Skin of body (tissue), 2 donors: ENCODE measurements around the gene GLRA3. TPM values are rescaled to one million over a fixed set of nuclear protein-coding genes. Genes with fewer than 3 reads are reported as not detected.
A peak's percentile ranks its signal among the peaks of the same experiment; 100 is the strongest.
"Not testable (repeated sequence)": the region's sequence is repeated elsewhere in the genome, so short reads cannot be mapped to it uniquely, and the experiment has no call there.

Experiments used
- DNase-seq: peaks from one replicate; lab custom pipeline; 2025; lab: John Stamatoyannopoulos, UW
- total RNA-seq: library from RNA; depleted of rRNA; stranded (reverse); fragments of >200 nt; gene quantifications from one replicate; pipeline ENCODE4 v1.2.3, GENCODE V29; 2014

GLRA3 gene
- total RNA-seq, 1 donor from 2014 or later = not detected

DNA sequence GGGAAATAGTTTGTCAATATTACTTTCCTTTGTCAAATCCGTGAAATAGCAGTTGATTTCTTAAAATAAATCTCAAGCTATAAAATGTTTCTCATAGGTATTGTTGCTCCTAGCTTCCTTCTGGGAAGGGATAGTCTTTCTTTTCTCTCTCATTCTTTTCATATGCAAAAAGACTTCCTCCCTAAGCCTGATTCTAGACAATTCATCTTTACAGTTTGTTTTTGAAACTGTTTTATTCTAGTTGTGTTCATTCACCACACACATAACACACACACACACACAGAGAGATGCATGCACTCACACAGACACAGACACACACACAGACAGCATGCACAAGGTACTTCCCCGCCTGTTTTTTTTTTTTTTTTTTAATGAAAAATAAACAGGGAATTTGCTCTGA is 18.2 kb downstream of the GLRA3 start:
- DNase-seq = no peak

DNA sequence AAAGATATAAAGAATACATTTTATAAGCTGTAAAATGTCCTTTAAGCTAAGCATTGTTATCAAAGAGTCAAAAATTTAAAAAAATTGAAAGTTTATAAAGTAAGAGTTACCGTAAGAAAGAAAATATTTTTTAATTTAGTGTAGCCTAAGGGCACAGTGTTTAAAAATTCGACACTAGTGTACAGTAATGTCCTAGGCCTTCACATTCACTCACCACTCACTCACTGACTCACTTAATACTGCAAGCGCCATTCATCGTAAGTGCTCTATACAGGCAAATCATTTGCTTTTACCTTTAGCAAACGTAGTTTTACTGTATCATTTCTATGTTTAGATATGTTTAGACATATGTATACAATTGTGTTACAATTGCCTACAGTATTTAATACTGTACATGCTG is 20.2 kb downstream of the GLRA3 start:
- no peak for DNase-seq

DNA sequence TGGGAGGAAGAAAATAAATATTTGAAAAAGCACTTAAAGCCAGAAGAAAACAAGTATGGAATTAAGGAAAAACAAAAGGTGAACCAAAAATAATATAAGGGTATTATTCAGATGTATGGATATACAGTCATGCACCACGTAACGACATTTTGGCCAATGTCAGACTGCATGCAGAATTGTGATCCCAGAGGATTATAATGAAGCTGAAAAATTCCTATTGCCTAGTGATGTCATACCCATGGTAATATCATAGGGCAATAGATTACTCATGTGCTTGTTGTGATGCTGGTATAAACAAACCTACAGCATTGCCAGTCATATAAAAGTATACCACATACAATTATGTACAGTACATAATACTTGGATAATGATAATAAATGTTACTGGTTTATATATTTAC is 20.9 kb downstream of the GLRA3 start:
- DNase-seq = no peak

DNA sequence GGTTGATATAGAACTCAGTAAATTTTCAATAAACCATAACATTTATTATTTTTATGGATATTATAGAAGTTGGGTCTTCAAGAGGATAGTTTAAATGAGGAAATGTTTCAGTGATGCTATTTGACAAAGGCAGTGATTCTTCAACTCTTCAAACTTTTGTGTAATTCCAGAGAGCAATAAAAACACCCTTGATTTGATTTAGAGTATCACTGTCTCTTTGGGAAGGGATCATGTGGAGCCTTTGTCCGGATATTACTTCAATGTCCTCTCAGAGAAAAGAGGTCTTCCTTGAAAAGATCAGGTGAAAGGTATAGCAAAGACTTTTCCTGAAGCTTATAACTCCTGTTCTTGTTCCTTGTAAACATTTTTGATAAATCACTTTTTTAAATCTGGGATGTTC is 23.3 kb downstream of the GLRA3 start:
- no peak for DNase-seq

DNA sequence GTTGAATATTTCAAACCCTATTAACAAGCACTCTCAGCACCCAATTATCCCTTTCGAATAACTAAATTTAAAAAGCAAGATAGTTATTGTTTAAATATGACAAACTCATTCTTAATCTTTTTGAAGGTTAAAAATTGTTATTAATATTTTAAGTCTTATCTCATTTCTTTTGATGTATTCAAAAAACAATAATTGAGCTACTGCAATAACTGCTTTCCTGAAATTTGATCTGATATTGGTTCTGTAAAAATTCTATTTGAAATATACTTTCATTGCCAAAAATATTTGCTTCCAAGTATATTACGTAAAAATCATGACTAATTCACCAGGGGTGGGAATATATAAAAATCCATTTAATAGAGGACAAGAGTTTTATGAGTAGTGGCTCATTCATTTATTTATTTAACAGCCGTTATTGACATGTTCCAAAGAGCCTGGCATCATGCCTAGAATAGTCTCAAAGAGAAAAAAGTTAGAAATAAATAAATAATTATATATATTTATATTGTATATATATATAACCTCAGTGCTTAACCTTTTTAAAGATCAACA is 34.4 kb downstream of the GLRA3 start:
- no peak for DNase-seq

DNA sequence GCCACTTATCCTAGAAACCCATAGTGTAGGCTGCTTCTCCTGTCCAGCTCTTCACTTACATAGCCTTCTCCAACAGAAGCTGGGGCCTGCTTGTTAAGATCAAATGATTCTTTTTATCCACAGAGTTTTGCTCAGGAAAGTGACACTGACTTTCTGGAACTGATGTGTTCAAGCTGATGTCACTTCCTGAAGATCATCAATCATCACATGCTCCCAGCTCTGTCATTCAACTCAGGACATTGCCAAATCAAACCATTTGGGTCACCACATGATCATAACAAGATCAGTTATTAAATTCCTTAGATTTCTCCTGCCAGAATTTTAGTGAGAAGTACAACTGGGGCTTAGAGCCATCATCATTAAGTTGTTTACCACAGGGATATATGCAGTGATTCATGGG is 39.4 kb downstream of the GLRA3 start:
- no peak for DNase-seq

DNA sequence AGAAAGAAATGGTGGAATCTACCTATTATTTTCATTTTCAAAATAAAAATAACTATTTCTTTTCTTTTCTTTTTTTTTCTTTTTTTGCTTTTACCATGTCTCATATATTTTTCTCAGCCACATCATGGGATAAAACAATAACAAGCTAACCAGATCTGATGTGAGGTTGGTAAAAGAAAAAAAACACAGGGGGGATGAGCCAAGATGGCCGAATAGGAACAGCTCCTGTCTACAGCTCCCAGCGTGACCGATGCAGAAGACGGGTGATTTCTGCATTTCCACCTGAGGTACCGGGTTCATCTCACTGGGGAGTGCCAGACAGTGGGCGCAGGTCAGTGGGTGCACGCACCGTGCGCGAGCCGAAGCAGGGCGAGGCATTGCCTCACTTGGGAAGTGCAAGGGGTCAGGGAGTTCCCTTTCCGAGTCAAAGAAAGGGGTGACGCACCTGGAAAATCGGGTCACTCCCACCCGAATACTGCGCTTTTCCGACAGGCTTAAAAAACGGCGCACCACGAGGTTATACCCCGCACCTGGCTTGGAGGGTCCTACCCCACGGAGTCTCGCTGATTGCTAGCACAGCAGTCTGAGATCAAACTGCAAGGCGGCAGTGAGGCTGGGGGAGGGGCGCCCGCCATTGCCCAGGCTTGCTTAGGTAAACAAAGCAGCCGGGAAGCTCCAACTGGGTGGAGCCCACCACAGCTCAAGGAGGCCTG is 50.6 kb downstream of the GLRA3 start:
- DNase-seq = not testable (repeated sequence)

DNA sequence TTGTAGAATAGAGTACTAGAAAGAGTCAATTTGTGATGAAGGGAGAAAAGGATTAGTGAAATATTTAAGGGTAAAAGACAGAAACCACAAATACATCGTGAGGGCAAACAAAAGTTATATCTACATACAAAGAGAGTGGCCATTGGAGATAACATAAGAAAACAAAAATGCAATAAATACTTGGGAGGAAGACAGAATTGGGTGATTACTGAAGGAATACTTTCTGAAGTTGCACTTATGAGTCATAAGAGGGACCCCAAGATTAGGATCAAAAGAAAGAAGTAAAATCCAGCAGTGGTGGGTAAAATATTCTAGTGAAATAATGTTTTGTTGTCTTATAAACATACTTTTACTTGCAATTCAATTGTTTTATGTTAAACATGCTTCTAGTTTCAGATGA is 53.7 kb downstream of the GLRA3 start:
- no peak for DNase-seq

DNA sequence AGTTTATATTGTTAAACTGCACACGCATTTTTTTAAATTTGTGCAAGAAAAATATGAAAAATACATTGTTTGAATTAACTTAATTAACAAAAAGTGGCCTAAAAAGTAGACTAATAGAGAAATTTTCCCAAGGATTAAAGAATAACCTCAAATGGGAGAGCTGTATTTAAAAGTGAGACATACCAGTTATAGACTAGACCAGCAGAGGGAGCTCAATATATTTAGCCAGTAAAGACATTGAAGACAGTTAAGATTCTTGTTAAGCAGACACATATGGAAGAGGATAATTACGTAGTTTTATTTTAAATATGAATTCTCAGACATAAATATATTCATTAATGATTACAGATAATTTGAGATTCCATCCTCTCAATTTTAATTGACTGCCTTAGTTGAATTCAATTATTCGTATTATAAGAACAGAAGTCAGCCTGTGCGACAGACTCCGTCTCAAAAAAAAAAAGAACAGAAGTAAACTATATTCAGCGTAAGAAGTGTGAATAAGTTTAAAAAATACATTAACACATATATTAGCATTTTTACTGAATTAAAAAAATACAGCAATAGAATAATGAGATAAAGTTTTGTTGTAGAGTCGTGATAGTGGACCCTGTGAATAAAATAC is 64.8 kb downstream of the GLRA3 start:
- peak; percentile 4 for DNase-seq

DNA sequence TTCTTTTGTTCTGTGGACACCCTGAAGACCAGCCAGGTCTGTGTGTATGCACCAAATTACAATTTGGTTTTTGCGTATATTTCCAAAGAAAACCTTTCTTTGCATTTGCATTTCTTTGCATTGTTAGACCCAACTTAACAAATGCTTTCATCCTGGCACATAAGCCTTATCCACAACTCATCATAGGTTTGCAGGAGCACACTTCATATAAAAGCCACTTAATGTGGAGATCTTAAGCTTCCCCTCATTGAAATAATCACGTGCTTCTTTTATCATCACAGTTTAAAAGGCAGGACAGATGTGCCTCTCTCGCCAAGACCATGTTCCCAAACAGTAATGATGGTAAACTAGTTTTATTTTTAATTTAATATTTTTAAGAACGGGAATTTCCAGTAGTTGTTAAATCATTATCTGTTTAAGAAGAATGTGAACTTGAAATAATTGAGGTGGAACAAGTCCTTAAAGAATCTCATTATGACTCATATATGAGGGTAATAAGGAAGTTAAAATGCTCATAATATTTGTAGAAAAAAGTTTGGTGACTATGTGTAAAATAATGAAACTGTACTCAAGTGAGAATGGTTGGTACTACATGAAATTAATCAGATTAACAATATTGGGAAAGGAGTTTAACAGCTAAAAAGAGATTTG is 65.5 kb downstream of the GLRA3 start:
- no peak for DNase-seq

DNA sequence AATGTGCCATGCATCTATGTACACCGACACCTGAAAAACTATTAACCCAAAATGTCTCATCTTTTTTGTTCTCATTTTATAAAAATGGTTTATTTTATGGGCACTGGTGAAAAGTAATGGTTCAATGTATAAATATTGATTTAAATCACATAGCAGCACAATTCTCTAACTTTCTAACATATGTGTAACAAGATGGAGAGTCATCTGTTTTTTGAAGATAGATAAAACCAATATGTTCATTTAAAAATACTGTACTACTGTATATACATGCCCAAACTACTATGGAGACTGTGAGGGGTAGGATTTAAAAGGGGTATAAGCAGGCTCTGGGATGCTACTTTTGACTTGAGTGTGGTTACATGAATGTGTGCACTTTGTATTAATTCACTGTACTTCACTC is 67.6 kb downstream of the GLRA3 start:
- DNase-seq = no peak

DNA sequence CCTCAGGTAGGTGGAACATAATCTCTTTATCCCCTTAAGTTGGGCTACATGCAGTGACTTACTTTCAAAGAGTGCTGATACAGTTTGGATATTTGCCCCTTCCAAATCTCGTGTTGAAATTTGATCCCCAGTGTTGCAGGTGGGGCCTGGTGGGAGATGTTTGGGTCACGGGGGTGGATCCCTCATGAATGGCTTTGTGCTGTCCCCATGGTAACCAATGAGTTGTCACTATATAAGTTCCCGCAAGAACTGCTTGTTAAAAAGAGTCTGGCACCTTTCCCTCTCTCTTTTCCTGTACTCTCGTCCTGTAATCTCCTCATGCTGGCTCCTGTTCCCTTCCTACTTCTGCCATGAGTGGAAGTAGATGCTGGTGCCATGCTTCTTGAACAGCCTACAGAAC is 71.3 kb downstream of the GLRA3 start:
- DNase-seq = no peak

DNA sequence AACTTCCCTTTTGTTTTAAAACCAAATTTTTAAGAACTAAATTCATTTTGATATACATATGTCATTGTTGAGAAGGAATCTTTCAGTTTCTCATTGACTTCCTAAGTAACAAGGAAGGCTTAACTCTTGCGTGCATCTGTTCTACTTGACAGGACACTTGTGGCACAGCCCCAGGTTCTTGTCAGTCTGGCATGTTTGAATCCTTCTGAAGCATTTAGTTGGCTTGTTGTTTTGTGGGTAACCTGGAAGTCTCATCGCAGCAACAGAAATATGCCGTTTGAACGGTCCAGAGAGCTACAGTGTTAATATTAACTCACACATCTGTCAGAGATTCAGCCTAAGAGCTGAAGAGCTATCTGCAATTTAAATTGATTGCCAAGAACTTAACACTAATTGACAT is 76.0 kb downstream of the GLRA3 start:
- DNase-seq = no peak

DNA sequence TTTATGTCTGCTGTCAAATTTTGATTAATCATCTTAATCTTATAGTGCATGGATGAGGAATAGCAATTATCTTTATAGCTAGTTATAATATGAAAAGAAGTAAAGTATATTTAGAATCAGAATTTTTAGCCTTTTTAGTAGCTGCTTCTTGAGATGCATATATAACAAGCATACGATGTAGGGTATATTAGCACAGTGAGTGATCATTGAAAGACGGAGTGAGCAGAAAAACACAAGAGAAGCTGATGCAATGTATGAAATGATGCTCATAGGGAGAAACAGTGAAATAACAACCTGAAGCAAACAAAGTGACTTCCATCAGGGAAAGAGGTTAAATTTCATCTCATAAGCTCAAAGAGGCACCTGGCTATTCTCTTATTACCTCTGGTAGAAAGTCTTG is 77.0 kb downstream of the GLRA3 start:
- no peak for DNase-seq

DNA sequence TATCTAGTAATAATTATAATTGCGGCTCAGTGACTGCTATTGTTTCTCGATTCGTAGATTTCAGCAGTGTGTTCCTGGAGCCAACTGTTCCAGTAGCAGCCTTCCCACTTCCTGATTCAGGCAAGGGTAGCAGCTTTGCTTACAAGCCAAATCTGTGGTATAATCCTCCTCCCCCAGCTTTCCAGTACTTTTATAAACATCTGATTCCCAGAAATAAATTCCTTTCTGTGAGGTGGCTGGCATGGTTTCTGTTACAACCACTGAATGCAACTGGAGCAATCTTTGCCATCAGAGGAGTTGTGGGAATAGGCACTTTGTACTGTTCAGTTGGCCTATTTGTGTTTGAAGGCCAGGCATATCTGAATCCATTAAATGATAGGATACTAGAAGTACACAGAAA is 80.0 kb downstream of the GLRA3 start:
- no peak for DNase-seq

DNA sequence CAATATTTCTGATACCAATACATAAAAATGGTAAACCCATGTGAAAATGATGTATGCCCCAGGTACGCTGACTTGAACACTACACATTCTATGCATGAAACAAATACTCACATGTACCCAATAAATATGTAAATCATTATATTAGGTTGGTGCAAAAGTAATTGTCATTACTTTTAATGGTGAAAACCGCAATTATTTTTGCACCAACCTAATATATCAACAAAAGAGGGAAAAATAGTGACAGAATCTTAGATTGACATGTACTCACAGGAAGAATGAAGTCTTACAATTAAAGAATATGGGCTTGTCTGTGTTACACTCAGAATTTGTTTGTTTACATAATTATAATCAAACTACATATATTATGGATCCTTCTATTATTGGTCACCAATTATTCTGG is 82.3 kb downstream of the GLRA3 start:
- no peak for DNase-seq

DNA sequence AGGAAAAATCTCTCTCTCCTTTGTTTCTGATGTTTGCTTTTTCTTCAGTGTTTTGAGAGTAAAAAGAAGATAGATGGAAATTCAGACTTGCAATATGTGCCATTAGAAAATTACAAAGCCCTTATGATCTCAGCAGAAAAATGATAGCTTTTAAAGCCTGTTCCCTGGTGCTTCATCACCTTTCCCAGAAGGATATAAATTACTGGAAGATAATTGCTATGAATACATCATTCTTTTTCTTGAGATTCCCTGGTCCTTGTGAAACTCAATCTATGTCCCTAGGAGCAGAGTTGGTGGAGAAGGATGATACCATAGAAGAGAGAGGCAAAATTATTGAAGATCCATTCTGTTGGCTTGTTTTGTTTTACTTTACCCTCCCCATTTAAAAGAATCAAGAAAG is 86.5 kb downstream of the GLRA3 start:
- no peak for DNase-seq

DNA sequence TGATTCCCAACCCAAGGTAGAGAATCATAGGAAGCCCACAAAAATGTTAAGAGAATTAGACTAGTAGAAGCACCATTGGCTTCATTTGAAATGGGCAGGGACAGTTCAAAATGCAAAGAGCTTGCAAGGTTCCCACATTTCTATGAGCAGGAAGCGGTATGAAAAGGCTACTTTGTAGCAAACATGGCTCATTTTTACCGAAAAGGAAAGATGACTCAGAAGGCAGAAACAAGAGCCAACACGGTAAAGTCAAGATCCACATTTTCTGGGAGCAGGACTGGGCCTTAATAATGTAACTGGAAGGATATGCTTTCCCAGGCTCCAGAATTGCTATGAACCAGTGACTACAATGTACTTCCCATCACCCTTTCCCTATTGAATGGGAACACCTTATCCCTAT is 89.5 kb downstream of the GLRA3 start:
- DNase-seq = no peak

DNA sequence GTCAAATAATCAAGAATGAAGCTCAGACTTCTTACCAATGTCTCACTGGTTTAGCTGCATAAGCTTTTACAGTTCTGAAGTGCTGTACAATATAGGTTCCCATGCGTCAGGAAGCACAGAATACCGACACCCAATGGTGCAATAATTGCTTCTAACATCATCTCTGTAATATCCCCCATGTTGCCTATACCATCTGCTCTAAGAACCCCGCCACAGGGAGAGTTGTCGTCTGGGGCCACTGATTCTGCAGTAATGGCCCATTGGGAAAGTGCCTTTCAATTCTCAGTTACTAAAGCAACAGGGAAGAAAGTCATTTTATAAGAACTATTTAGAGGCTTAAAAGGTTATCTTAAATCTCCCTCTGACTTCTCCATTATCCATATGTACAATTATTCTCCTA is 94.9 kb downstream of the GLRA3 start:
- no peak for DNase-seq

DNA sequence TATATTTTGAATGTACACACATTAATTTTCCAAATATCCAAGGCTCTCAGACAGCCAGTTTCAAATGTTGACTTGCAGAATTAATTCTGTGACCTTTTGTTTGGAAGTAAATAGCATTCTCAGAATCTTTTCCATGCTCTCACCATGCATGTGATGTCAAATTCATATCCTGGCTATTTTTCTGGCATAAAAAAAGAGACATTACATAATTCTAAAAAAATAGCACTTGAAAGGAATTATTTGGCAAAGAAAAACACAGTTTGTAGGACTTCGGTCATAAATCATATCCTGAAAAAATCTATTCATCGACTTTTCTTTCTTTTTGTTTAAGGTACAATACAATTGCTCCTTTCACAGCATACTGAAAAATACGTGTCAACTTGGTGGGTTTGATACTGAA is 111.2 kb downstream of the GLRA3 start:
- peak; percentile 65 for DNase-seq

DNA sequence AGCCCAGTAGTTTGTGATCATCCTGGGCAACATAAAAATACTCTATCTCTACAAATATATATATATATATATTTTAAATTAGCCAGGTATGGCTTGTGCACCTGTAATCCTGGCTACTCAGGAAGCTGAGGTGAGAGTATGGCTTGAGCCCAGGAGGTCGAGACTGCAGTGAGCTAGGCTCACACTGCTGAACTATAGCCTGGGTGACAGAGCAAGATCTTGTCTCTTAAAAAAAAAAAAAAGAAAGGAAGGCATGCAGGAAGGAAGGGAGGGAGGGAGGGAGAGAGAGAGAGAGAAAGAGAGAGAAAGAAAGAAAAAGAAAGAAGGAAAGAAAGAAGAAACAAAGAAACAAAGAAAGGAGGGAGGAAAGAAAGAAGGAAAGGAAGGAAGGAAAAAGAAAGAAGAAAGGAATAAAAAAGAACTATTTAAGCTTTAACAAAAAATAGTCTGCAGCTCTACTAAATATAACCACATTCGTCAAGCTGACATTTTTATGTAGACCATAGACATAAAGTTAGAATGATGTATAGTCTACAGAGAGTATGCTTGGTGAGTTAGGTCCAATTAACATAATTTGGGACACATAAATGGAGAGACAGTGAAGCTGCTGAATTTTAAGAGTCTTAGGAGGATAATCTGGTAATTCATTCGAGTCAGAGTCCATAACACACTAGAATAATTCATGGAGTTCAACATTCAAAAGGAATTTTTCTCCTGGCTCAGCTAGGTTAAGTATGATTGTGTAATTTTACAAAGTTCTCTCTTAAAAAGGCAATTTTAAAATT is 111.9 kb downstream of the GLRA3 start:
- peak; percentile 65 for DNase-seq
